ENCODE measurements around the gene GULP1. TPM values are rescaled to one million over a fixed set of nuclear protein-coding genes. Genes with fewer than 3 reads are reported as not detected.

Gene GULP1
- total and polyA plus RNA-seq, 11 donors = 1.1 to 8.3 (median 4.7) TPM

GRCh38 chr2:188580738-188581137 is 289.1 kb downstream of the GULP1 start:
- ATAC-seq (no peak), DNase-seq (no peak)
- Histone ChIP-seq H3K27me3 (no peaks in the 10 kb centered on the region), H3K4me3 (no peak overlapping the region), H3K27ac (no peak overlapping the region), H3K4me1 (peaks cover 0 to 4% (median 0%) of the 10 kb centered on the region in 12 donors), H3K36me3 (no peaks in the 10 kb centered on the region), H3K9me3 (no peaks in the 10 kb centered on the region)
- 47 to 63% (median 54%) methylated on average over 5 of the region's 5 CpGs for WGBS, 4 donors
- intact Hi-C loops (cut with DNase I) = no loop called here
- TF ChIP-seq CTCF (IDR thresholded peaks at IDR 0.05) (no peak), POLR2A (IDR thresholded peaks at IDR 0.05) (no peak)

- TF ChIP-seq POLR2A (IDR thresholded peaks at IDR 0.05) (no peak), CTCF (IDR thresholded peaks at IDR 0.05) (no peak)
- intact Hi-C loops (cut with DNase I) = no loop called here
- 89 to 96% (median 94%) methylated on average over 2 of the region's 2 CpGs for WGBS, 4 donors
Observed at GRCh38 chr2:188582211-188582610, 290.5 kb downstream of the GULP1 start.

GRCh38 chr2:188588235-188588634 is 296.6 kb downstream of the GULP1 start:
- no peak for ATAC-seq
- no peak for DNase-seq
- Histone ChIP-seq H3K4me3 (no peak overlapping the region), H3K27me3 (no peaks in the 10 kb centered on the region), H3K9me3 (no peaks in the 10 kb centered on the region), H3K4me1 (no peaks in the 10 kb centered on the region), H3K27ac (no peak overlapping the region), H3K36me3 (peaks cover 0 to 3% (median 0%) of the 10 kb centered on the region in 9 donors)
- TF ChIP-seq POLR2A (IDR thresholded peaks at IDR 0.05) = no peak
- no peak for TF ChIP-seq CTCF (IDR thresholded peaks at IDR 0.05)
- intact Hi-C loops (cut with DNase I) = no loop called here

More at GRCh38 chr2:188582211-188582610, 290.5 kb downstream of the GULP1 start:
- Histone ChIP-seq H3K9me3 (no peaks in the 10 kb centered on the region), H3K36me3 (no peaks in the 10 kb centered on the region), H3K4me1 (no peaks in the 10 kb centered on the region), H3K27ac (no peak overlapping the region), H3K27me3 (no peaks in the 10 kb centered on the region), H3K4me3 (no peak overlapping the region)
- no peak for ATAC-seq
- DNase-seq = no peak

- Histone ChIP-seq H3K4me3 (no peak overlapping the region), H3K4me1 (peaks cover 0 to 23% (median 0%) of the 10 kb centered on the region in 12 donors), H3K27ac (peak overlapping the region in 1 of 12 donors; percentile 17), H3K27me3 (no peaks in the 10 kb centered on the region), H3K36me3 (no peaks in the 10 kb centered on the region), H3K9me3 (no peaks in the 10 kb centered on the region)
- WGBS, 4 donors = 87 to 94% (median 93%) methylated on average over 1 of the region's 1 CpG
- no peak for TF ChIP-seq CTCF (IDR thresholded peaks at IDR 0.05)
- TF ChIP-seq POLR2A (IDR thresholded peaks at IDR 0.05) = no peak
- intact Hi-C loops (cut with DNase I) = no loop called here
- DNase-seq (no peak), ATAC-seq (no peak)
Observed at GRCh38 chr2:188596054-188596453, 304.4 kb downstream of the GULP1 start.
